Activated CD8-positive, alpha-beta T cell treated with anti-CD3 and anti-CD28 coated beads for 36 hours (primary cell): ENCODE measurements around the gene CD38. TPM values are rescaled to one million over a fixed set of nuclear protein-coding genes. Genes with fewer than 3 reads are reported as not detected.

Source experiments
- ATAC-seq: fragments of 200-7000 bp; cut with Tn5 transposase; one replicate; pipeline ENCODE4 v1.10.0; 2021; ENCODE audit warnings: mild to moderate bottlenecking, moderate library complexity
- CTCF ChIA-PET: fragments of 350-600 bp; sonication (Branson Sonifier 250); formaldehyde crosslinking; loops from one replicate; lab custom pipeline; 2021; ENCODE audit warnings: antibody characterized with exemption; lab: Charles Lee
- POLR2A ChIA-PET: fragments of 350-600 bp; sonication (Branson Sonifier 250); formaldehyde crosslinking; loops from one replicate; lab custom pipeline; 2021; ENCODE audit warnings: antibody characterized with exemption; lab: Charles Lee
- DNase-seq: peaks from one replicate; pipeline ENCODE4 v3.0.0-alpha.2; 2020
- H3K27ac Mint-ChIP-seq: one replicate; pipeline ENCODE4 v1.8.0; 2021; ENCODE audit warnings: mild to moderate bottlenecking, mixed read lengths
- H3K27me3 Mint-ChIP-seq: one replicate; pipeline ENCODE4 v1.8.0; 2021; ENCODE audit warnings: mixed read lengths
- H3K36me3 Mint-ChIP-seq: one replicate; pipeline ENCODE4 v1.8.0; 2021; ENCODE audit warnings: low read depth, mixed read lengths
- H3K4me1 Mint-ChIP-seq: one replicate; pipeline ENCODE4 v1.8.0; 2021; ENCODE audit warnings: low read depth, mixed read lengths
- H3K4me3 Mint-ChIP-seq: one replicate; pipeline ENCODE4 v1.8.0; 2021; ENCODE audit warnings: mild to moderate bottlenecking, moderate library complexity, mixed read lengths
- H3K9me3 Mint-ChIP-seq: one replicate; pipeline ENCODE4 v1.8.0; 2021; ENCODE audit warnings: mixed read lengths
- CTCF ChIP-seq: fragments of 200-600 bp; IDR thresholded peaks from one replicate; pipeline ENCODE4 v1.8.0; 2022; ENCODE audit warnings: antibody characterized with exemption, mild to moderate bottlenecking
- intact Hi-C: fragments of 100-400 bp; cut with micrococcal nuclease; formaldehyde crosslinking; loops from one replicate; pipeline ENCODE4 v1.10.0; 2022
- total RNA-seq, 2 experiments: library from RNA; stranded (reverse); gene quantifications; one replicate each; pipeline ENCODE4 v1.2.3, GENCODE V29; 2021

The CD38 gene
- total RNA-seq, 2 experiments from 2014 or later: 24.3 to 25.6 TPM

GRCh38 chr4:15742083-15742582 lies 36.0 kb upstream of the CD38 start:
- DNase-seq (no peak), ATAC-seq (no peak)
- CTCF ChIA-PET: interaction anchor here (1.3 to 5.4 kb wide), 3 partner anchors 11 to 63 kb away, joined by 4 to 36 read pairs (median 7); no protein-coding TSS in a partner anchor
- H3K27me3 Mint-ChIP-seq: no peaks in the 10 kb centered on the region
- POLR2A ChIA-PET: interaction anchor here (1.2 kb wide), 1 partner anchor 14 kb away, joined by 4 read pairs; no protein-coding TSS in a partner anchor
- H3K27ac Mint-ChIP-seq: no peak overlapping the region
- intact Hi-C loops: no loop called here
- no peak for TF ChIP-seq CTCF
- H3K4me3 Mint-ChIP-seq: no peak overlapping the region
- peaks cover 17% of the 10 kb centered on the region for H3K36me3 Mint-ChIP-seq
- peaks cover 37% of the 10 kb centered on the region for H3K4me1 Mint-ChIP-seq
- H3K9me3 Mint-ChIP-seq: peaks cover 35% of the 10 kb centered on the region

- POLR2A ChIA-PET: no interaction called here
- DNase-seq (no peak), ATAC-seq (no peak)
- intact Hi-C loops: no loop called here
- Mint-ChIP-seq H3K36me3 (peaks cover 17% of the 10 kb centered on the region), H3K27ac (no peak overlapping the region), H3K27me3 (no peaks in the 10 kb centered on the region), H3K4me3 (no peak overlapping the region), H3K9me3 (peaks cover 35% of the 10 kb centered on the region), H3K4me1 (peaks cover 34% of the 10 kb centered on the region)
- TF ChIP-seq CTCF: no peak
- CTCF ChIA-PET: no interaction called here
Observed at GRCh38 chr4:15742637-15743036, 35.5 kb upstream of the CD38 start.

- H3K4me3 Mint-ChIP-seq: no peak overlapping the region
- ATAC-seq (no peak), DNase-seq (no peak)
- intact Hi-C loops: no loop called here
- H3K9me3 Mint-ChIP-seq: peaks cover 35% of the 10 kb centered on the region
- TF ChIP-seq CTCF: no peak
- ChIA-PET CTCF (interaction anchor here (2.5 kb wide), 1 partner anchor 12 kb away, joined by 9 read pairs; no protein-coding TSS in a partner anchor), POLR2A (interaction anchor here (1.4 kb wide), 1 partner anchor 42 kb away, joined by 5 read pairs; no protein-coding TSS in a partner anchor)
- no peak overlapping the region for H3K27ac Mint-ChIP-seq
- peaks cover 20% of the 10 kb centered on the region for H3K4me1 Mint-ChIP-seq
- peaks cover 17% of the 10 kb centered on the region for H3K36me3 Mint-ChIP-seq
- no peaks in the 10 kb centered on the region for H3K27me3 Mint-ChIP-seq
Observed at GRCh38 chr4:15744016-15744545, 34.0 kb upstream of the CD38 start.

GRCh38 chr4:15746110-15746509 lies 32.0 kb upstream of the CD38 start:
- DNase-seq: no peak
- ChIA-PET CTCF (no interaction called here), POLR2A (no interaction called here)
- Mint-ChIP-seq H3K9me3 (peaks cover 30% of the 10 kb centered on the region), H3K4me1 (peaks cover 13% of the 10 kb centered on the region), H3K36me3 (peaks cover 14% of the 10 kb centered on the region), H3K27ac (peak overlapping the region; percentile 14), H3K27me3 (no peaks in the 10 kb centered on the region), H3K4me3 (no peak overlapping the region)
- intact Hi-C loops: no loop called here
- peak; percentile 73 for ATAC-seq
- TF ChIP-seq CTCF: no peak

- intact Hi-C loops: no loop called here
- ChIA-PET POLR2A (interaction anchor here (2.6 kb wide), 1 partner anchor 11 kb away, joined by 11 read pairs; no protein-coding TSS in a partner anchor), CTCF (interaction anchor here (0.6 to 2.1 kb wide), 4 partner anchors 9 to 56 kb away, joined by 3 to 9 read pairs (median 4); no protein-coding TSS in a partner anchor)
- TF ChIP-seq CTCF: no peak
- H3K36me3 Mint-ChIP-seq: peaks cover 2% of the 10 kb centered on the region
- H3K27me3 Mint-ChIP-seq: no peaks in the 10 kb centered on the region
- ATAC-seq: no peak
- H3K27ac Mint-ChIP-seq: no peak overlapping the region
- DNase-seq: no peak
- H3K4me1 Mint-ChIP-seq: peaks cover 19% of the 10 kb centered on the region
- peaks cover 10% of the 10 kb centered on the region for H3K9me3 Mint-ChIP-seq
- no peak overlapping the region for H3K4me3 Mint-ChIP-seq
Observed at GRCh38 chr4:15749001-15749400, 29.1 kb upstream of the CD38 start.
